NT2/D1 (cell line): ENCODE measurements around the gene SRP68.

Source experiments
- SUZ12 ChIP-seq: IDR thresholded peaks from 2 replicates; pipeline ENCODE4 v1.6.1; 2011; ENCODE audit not compliant: insufficient read length, insufficient read depth; ENCODE audit errors: extremely low read depth
- YY1 ChIP-seq: IDR thresholded peaks from 2 replicates; pipeline ENCODE4 v1.6.1; 2011; ENCODE audit not compliant: insufficient read length, insufficient read depth
- ZNF274 ChIP-seq: IDR thresholded peaks from 2 replicates; pipeline ENCODE4 v1.6.1; 2011; ENCODE audit warnings: mild to moderate bottlenecking, low read depth, low read length

- TF ChIP-seq SUZ12 (no peak), YY1 (no peak), ZNF274 (no peak)
Measured at GRCh38 chr17:76104896-76105231, 32.5 kb upstream of the SRP68 start.
